ENCODE data around the gene PTPRT. TPM values are rescaled to one million over a fixed set of nuclear protein-coding genes. Genes with fewer than 3 reads are reported as not detected.

Gene PTPRT
- total and polyA plus RNA-seq, 2 of the 13 experiments (the other 11 are each of a cell fraction or from before 2014, with no cell fraction given): under 0.01 to 0.09 TPM

GRCh38 chr20:43034981-43035724, 154.6 kb downstream of the PTPRT start:
- H3K4me2 ChIP-seq (ENCODE audit: low read depth, low read length): no peak overlapping the region; the same call in 1 of the 2 replicates
- H3K36me3 ChIP-seq (replicated peaks in 1 of 2; ENCODE audit: control insufficient read depth in 1 of 2, insufficient read depth in 2 of 2, low read length in 2 of 2): no peaks in the 10 kb centered on the region
- H4K20me1 ChIP-seq (ENCODE audit: insufficient read depth, low read length): no peaks in the 10 kb centered on the region
- H3K27ac ChIP-seq (ENCODE audit: extremely low read length, insufficient read depth, low read length): no peak overlapping the region
- peaks cover 15% of the 10 kb centered on the region for H3K4me1 ChIP-seq (ENCODE audit: insufficient read depth, low read length)
- in situ Hi-C loops (cut with HindIII; ENCODE audit: extremely low pct_ligation_motif_present, low pct_unique_long_range_greater_than_20kb): no loop called here
- no peak for DNase-seq (ENCODE audit: low spot score)
- H3K9ac ChIP-seq (ENCODE audit: insufficient read depth, low read depth, low read length): no peak overlapping the region
- no peak overlapping the region; a peak in 1 of 6 replicates for H3K4me3 ChIP-seq (replicated peaks in 1 of 3; ENCODE audit: insufficient read depth in 1 of 3, low read depth in 2 of 3, low read length in 3 of 3)
- H3K9me3 ChIP-seq (ENCODE audit: low read length): no peaks in the 10 kb centered on the region
- no peaks in the 10 kb centered on the region for H3K27me3 ChIP-seq (ENCODE audit: control insufficient read depth in 1 of 2, insufficient read depth in 2 of 2, low read length in 2 of 2)
- H2AFZ ChIP-seq (ENCODE audit: low read length): no peak overlapping the region
- ChIA-PET POLR2A (no interaction called here), CTCF (ENCODE audit: low intra/inter-chr PET ratio, low total read pairs) (no interaction called here)
- intact Hi-C loops (cut with micrococcal nuclease; ENCODE audit: unreplicated experiment): no loop called here
- 12% methylated on average over 9 of the region's 9 CpGs for WGBS (ENCODE audit: low lambda C conversion rate)
- no peaks in the 10 kb centered on the region for H3K79me2 ChIP-seq (ENCODE audit: insufficient read depth, low read length)
- BruUV-seq (replicated peaks): no TSS peak
- peak; percentile 52 for ATAC-seq
- FAIRE-seq: no peak
- TF ChIP-seq TCF12 (IDR thresholded peaks at IDR 0.05): no peak
- TF ChIP-seq TCF12 (CRISPR knock-in tag; IDR thresholded peaks at IDR 0.05): no peak
- no peak for TF ChIP-seq ZNF615 (CRISPR knock-in tag; IDR thresholded peaks at IDR 0.05; ENCODE audit: borderline replicate concordance)
- no peak for TF ChIP-seq SALL1 (CRISPR knock-in tag; IDR thresholded peaks at IDR 0.05)
- TF ChIP-seq CREM (IDR thresholded peaks at IDR 0.05): no peak
- no peak for TF ChIP-seq CREM (CRISPR knock-in tag; IDR thresholded peaks at IDR 0.05)
- peak; percentile 38 for TF ChIP-seq PAXIP1 (CRISPR knock-in tag; conservative IDR thresholded peaks at IDR 0.05)
- TF ChIP-seq ZNF20 (CRISPR knock-in tag; IDR thresholded peaks at IDR 0.05): no peak
- TF ChIP-seq IKZF4 (CRISPR knock-in tag; IDR thresholded peaks at IDR 0.05; ENCODE audit: borderline replicate concordance, low read depth, not compliant biosample characterization): no peak
- no peak for TF ChIP-seq MTF2 (CRISPR knock-in tag; IDR thresholded peaks at IDR 0.05; ENCODE audit: borderline replicate concordance)
- TF ChIP-seq ZSCAN20 (CRISPR knock-in tag; IDR thresholded peaks at IDR 0.05; ENCODE audit: borderline replicate concordance): no peak
- TF ChIP-seq REL (CRISPR knock-in tag; conservative IDR thresholded peaks at IDR 0.05): no peak
- no peak for TF ChIP-seq ZMYM4 (CRISPR knock-in tag; IDR thresholded peaks at IDR 0.05)
- TF ChIP-seq ZNF281 (CRISPR knock-in tag; IDR thresholded peaks at IDR 0.05; ENCODE audit: borderline replicate concordance): no peak
- no peak for TF ChIP-seq ZNF367 (CRISPR knock-in tag; IDR thresholded peaks at IDR 0.05; ENCODE audit: borderline replicate concordance)
- TF ChIP-seq, protein P1, sequence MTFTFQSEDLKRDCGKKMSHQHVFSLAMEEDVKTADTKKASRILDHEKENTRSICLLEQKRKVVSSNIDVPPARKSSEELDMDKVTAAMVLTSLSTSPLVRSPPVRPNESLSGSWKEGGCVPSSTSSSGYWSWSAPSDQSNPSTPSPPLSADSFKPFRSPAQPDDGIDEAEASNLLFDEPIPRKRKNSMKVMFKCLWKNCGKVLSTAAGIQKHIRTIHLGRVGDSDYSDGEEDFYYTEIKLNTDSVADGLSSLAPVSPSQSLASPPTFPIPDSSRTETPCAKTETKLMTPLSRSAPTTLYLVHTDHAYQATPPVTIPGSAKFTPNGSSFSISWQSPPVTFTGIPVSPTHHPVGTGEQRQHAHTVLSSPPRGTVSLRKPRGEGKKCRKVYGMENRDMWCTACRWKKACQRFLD (CRISPR knock-in tag; IDR thresholded peaks at IDR 0.05; ENCODE audit: borderline replicate concordance): no peak
- TF ChIP-seq THYN1 (CRISPR knock-in tag; IDR thresholded peaks at IDR 0.05; ENCODE audit: borderline replicate concordance, low read depth): no peak
